ENCODE data around the gene KIF2C. TPM values are rescaled to one million over a fixed set of nuclear protein-coding genes. Genes with fewer than 3 reads are reported as not detected.
"Not testable (repeated sequence)": the region's sequence is repeated elsewhere in the genome, so short reads cannot be mapped to it uniquely, and the experiment has no call there.

KIF2C gene
- total RNA-seq, 1 experiment from 2014 or later = 85.9 TPM

DNA sequence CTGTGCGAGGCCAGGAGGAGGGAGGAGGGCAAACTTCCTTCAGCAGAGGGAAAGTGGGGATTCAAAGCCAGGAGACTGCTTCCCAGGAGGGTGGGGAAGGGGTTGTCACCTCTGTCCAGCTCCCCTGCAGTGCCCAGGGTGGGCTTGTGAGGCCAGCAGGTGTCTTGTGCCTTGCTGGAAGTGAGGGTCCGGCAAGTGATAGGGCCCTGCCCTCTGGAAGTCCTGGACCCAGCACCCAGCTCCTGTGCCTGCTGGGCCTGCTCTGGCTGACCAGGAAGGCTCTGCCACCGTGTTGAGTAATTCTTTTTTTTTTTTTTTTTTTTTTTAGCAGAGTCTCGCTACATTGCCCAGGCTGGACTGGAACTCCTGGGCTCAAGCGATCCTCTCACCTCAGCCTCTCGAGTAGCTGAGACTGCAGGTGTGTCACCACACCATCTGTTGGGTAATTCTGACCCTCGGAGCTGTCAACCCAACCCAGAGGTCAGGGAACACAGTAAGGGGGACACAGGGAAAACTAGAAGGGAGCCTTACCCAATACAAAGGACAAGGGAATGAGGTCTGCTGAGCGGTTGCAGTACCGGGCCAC lies 47.3 kb downstream of the KIF2C start:
- in situ Hi-C loops (cut with HindIII; ENCODE audit: low sequenced_read_pairs) = no loop called here
- no peak for DNase-seq (ENCODE audit: low spot score)

DNA sequence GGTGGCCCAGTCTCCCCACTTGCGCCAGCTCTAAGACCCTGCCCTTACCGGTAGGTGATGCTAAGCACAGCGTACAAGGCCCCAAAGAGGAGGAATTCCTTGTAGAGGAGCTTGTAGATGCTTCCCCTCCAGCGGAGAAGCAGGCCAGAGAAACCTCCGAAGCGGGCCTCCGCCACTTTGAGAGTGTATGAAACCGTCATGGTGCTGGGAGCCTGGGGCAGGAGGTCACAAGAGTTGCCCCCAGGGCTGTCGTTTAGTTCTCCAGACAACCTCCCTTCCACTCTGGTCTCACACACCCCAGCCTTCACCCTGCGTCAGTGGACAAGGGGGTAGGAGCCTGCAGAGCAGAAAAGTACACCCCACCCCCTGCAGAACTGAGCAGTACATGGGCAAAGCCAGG lies 47.9 kb downstream of the KIF2C start:
- no peak for DNase-seq (ENCODE audit: low spot score)
- in situ Hi-C loops (cut with HindIII; ENCODE audit: low sequenced_read_pairs) = no loop called here

DNA sequence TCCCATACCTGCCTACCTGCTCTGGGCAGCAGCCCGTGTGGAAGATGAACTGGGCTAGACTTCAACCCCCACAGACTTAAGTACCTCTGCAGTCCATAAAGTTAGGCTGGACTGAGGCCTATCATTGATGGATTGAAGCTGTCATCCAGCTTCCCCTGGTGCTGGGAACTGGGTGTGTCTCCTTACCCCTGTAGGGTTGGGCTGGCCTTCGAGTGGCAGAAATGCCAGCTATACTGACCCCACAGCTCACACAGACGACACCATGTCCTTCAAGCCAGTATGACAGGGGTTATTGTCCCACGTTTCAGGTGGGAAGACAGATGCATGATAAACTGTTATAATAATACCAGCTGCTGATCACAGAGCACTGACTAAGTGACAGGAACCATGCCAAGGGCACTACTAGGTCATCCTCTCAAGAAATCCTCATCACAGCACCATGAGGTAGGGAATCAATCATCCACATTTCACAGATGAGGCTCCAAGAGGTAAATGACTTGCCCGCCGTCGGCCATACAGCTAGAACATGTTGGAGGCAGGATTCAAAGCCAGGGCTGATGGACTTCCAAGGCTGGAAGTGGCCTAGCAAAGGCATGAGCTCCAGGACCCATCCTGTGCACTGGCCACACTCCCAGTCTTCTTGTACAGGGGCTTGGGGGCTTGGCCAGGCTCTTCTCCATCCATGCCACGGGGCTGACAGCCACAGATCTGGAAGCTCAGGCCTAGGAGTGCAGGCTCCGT lies 48.7 kb downstream of the KIF2C start, which contains the start of gene BEST4:
Gene BEST4 (minus strand): TSS at position 51 of the 741 bp plus-strand sequence. CDS start 465 bp downstream, outside the sequence.
- in situ Hi-C loops (cut with HindIII; ENCODE audit: low sequenced_read_pairs) = no loop called here
- no peak for DNase-seq (ENCODE audit: low spot score)

DNA sequence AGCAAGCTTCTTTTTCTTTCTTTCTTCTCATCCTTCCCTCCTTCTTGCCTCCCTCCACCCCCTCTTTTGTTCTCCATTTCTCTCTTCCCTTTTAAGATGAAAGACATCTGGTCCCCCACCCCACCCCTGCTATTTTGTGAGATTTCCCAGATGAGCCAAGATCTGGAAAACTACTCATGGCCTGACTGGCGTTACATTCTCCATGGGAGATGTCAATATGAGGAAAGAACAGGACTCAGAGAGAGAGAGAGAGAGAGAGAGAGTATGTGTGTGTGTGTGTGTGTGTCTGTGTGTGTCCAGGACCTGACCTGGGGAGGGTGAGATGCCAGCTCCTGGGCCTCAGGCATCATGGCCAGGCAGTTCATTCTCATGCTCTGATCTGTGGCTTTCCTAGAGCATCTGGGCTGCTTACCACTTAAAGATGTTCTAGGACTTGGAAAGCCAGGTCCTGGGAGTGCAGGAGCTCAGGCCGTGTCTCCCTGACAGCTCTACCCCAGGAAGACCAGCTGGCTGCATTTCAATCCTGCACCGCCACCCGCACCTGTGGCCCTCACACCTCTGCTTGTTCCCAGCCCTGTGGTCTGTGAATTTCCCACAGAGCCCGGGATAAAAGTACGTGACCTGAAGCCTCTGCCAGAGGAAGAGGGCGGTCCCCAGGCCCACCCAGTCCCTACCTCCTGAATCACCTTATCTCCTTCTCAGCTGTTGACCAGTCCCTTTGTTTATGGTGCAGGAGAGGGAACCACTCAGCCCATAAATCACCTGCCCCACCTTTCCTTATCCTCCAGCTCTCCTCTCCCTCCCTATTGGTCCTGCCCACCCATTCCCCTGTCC lies 51.5 kb downstream of the KIF2C start:
- in situ Hi-C loops (cut with HindIII; ENCODE audit: low sequenced_read_pairs) = no loop called here
- no peak for DNase-seq (ENCODE audit: low spot score)

DNA sequence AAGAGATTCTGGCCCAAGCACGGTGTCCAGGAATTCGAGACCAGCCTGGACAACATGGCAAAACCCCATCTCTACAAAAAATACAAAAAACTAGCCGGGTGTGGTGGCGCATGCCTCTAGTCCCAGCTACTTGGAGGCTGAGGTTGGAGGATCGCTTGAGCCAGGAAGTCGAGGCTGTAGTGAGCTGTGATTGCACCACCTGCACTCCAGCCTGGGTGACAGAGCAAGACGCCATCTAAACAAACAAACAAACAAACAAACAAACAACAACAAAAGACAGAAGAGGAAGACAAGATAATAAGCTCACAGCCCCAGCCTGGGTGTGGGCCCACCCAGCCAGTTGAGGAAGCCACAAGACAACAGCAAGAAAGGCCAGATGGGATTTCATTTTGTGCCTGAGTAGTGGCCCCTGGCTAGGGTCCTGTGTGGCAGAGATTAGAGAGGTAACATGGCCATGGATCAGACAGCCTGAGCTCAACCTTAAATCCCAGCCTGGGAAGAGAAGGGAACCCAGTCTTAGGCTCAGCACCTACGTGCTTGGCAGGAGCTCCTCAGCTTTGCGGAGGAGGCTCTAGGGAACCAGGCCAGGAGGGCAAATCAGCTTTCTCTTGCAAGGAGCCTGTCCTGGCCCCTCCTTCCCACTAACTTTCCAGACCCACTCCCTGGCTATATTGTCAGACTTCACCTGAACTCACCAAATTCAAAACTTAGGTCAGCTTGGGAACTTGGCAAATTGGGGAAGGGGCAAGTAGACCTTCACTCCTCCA lies 53.3 kb downstream of the KIF2C start:
- DNase-seq (ENCODE audit: low spot score) = no peak
- in situ Hi-C loops (cut with HindIII; ENCODE audit: low sequenced_read_pairs) = no loop called here

DNA sequence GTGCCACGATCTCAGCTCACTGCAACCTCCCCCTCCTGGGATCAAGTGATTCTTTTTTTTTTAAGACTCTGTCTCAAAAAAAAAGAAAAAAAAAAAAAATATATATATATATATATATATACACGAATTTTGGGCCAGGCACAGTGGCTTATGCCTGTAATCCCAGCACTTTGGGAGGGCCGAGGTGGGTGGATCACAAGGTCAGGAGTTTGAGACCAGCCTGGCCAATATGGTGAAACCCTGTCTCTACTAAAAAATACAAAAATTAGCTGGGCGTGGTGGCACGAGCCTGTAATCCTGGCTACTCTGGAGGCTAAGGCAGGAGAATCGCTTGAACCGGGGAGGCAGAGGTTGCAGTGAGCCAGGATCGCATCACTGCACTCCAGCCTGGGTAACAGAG lies 58.2 kb downstream of the KIF2C start:
- in situ Hi-C loops (cut with HindIII; ENCODE audit: low sequenced_read_pairs); DNase-seq (ENCODE audit: low spot score): not testable (repeated sequence)

DNA sequence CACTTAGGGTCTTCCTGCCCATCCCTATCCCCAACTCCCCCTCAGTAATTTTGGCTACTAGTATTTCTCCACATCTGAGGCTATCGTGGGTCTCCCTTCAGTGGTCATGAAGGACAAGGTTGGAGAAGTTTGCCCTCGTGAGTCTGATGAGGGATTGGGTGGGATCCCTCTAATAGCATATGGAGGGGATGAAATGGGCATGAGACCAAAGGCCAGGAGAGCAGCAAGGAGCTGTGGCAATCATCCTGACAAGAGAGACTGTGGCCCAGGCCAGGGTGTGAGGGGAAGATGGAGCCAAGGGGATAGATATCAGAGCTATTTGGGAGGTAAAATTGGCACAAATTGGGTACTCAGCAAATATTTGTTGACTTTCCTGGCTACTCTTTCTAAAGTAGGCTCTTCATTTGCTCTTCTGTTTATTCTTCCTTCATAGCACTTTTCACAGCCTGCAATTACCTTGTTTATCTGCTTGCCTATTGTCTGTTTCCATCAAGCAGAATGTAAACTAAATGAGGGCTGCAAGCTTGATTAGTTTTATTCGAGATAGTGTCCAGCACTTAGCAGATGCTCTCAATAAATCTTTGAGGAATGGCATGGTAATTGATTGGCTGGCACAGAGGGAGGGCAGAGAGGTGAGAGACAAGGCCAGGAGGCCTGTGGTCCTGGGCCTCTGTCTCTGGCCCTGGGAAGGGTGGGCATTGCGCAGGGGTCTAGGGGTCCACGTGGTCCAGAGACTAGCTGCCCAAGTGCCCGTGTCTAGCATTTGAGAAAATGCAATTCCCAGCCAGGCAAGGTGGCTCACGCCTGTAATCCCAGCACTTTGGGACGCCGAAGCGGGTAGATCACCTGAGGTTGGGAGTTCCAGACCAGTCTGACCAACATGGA lies 59.1 kb downstream of the KIF2C start:
- in situ Hi-C loops (cut with HindIII; ENCODE audit: low sequenced_read_pairs) = no loop called here
- no peak for DNase-seq (ENCODE audit: low spot score)

DNA sequence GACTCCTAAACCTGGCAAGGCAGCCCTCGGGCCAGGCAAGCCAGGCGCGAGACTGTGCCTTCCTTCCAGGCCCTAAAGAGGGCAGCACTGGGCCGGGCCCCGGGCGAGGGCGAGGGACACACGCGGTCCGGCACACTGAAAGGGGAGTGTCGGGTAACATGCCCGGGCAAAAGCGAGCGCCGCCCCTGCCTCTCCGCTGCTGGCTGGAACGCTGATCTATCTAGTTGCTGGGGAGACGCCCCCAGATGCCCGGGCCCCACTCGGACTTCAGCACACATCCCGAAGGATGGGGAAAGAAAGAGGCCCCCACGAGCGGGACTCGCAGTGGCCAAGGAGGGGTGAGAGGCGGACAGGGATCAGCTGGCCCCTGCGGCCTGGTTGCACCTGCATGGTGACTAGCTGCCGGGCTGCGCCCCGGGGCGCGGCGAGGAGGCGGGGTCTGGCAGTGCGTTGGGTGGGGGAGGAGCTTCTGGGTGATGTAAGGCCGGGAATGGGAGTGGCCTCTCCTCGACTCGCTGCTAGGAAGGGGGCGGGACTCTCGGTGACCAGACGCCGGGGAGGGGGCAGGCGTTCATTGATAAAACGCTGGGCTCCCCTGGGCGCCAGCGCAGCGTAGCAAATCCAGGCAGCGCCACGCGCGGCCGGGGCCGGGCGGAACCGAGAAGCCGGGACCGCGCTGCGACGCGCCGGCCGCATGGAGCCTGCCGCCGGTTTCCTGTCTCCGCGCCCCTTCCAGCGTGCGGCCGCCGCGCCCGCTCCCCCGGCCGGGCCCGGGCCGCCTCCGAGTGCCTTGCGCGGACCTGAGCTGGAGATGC lies 60.3 kb downstream of the KIF2C start, which contains the start of gene PLK3:
Gene PLK3 (plus strand): TSS at position 608 of the 815 bp plus-strand sequence. CDS start 87 bp downstream, at position 695.
- DNase-seq (ENCODE audit: low spot score) = peak; percentile 99
- in situ Hi-C loops (cut with HindIII; ENCODE audit: low sequenced_read_pairs) = no loop called here

DNA sequence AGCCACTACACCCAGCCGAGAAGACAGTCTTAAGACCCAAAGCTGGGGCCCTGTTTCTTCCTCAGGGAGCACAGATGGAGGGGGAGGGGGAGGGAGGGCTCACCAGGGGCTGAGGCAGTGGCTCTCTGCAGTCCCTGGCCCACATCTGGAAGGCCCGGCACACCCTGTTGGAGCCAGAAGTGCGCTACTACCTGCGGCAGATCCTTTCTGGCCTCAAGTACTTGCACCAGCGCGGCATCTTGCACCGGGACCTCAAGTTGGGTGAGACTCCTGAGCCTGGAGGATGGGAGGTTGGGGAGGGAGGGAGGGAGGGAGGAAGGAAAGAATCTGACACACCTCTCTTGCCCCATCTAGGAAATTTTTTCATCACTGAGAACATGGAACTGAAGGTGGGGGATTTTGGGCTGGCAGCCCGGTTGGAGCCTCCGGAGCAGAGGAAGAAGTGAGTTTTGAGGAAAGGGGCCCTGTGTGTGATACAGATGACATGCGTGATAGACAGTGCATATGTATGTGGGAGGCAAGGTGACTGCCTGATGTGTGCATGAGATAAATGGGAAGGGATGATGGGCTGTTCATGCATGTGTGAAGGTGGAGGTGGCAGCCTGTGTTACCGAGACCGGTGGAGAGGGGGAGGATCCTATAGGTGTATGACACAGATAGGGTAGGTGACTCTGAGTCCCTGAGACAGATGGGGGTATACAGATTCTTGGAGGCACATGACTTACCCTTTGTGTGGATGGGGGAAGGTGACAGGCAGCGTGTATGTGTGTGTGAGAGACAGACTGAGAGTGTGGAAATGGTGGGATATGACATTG lies 62.1 kb downstream of the KIF2C start:
- DNase-seq (ENCODE audit: low spot score) = no peak
- in situ Hi-C loops (cut with HindIII; ENCODE audit: low sequenced_read_pairs) = no loop called here

DNA sequence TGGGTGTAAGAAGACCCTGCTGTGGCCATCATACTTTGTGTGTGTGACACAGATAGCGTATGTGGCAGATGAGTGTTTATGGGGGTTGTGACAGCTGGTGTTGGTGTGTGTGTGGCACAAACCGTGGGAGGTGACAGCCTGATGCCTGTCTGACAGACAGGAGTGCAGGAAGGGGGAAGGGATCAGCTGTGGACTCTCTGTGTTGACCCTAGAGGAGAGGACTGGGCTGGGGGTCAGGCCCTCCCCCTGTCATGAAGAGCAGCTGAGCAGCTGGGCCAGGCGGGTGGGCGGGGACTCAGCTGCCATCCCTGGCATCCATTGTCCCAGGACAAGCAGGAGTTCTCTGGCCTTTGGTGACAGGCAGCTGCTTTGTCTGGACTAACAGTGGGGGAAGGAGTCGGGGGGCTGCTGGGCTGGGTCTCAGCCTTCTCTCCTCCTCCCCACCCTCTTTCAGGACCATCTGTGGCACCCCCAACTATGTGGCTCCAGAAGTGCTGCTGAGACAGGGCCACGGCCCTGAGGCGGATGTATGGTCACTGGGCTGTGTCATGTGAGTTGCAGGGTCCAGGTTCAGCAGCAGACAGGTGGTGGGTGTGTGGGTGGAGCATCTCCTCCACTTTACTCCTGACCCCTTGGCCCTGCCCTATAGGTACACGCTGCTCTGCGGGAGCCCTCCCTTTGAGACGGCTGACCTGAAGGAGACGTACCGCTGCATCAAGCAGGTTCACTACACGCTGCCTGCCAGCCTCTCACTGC lies 62.8 kb downstream of the KIF2C start:
- DNase-seq (ENCODE audit: low spot score) = no peak
- in situ Hi-C loops (cut with HindIII; ENCODE audit: low sequenced_read_pairs) = no loop called here

DNA sequence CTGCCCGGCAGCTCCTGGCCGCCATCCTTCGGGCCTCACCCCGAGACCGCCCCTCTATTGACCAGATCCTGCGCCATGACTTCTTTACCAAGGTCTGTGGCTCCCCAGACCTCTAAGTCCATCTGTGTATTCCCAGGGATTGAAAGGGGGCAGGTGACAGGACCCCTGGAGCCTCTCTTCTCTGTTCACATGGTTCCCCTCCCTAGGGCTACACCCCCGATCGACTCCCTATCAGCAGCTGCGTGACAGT lies 63.4 kb downstream of the KIF2C start:
- in situ Hi-C loops (cut with HindIII; ENCODE audit: low sequenced_read_pairs) = no loop called here

DNA sequence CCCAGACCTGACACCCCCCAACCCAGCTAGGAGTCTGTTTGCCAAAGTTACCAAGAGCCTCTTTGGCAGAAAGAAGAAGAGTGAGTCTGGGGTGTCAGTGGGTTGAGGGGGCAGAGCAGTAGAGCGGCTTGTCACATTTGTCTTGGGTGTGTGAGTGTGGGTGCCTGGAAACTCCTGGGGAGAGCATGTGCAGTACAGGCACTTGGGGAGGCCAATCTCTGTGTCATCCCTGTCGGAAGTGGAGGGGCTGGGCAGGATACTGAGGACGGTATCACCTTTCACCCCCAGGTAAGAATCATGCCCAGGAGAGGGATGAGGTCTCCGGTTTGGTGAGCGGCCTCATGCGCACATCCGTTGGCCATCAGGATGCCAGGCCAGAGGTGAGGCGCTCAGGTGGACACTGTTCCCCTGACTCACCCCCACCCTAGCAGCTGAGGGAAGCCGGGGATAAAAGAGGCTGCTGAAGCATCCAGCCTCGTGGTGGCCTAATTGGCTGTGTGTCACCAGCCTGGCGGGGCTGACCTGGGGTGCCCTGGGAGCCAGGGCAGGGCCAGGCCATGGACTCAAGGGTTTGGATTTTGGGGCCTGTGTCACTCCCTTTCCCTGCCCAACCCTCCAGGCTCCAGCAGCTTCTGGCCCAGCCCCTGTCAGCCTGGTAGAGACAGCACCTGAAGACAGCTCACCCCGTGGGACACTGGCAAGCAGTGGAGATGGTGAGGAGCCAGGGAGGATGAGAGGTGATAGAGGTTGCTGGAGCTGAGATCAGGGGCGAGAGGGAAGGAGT lies 63.9 kb downstream of the KIF2C start:
- no peak for DNase-seq (ENCODE audit: low spot score)
- in situ Hi-C loops (cut with HindIII; ENCODE audit: low sequenced_read_pairs) = no loop called here

More for the DNA sequence above, 63.4 kb downstream of the KIF2C start:
- DNase-seq (ENCODE audit: low spot score) = no peak

DNA sequence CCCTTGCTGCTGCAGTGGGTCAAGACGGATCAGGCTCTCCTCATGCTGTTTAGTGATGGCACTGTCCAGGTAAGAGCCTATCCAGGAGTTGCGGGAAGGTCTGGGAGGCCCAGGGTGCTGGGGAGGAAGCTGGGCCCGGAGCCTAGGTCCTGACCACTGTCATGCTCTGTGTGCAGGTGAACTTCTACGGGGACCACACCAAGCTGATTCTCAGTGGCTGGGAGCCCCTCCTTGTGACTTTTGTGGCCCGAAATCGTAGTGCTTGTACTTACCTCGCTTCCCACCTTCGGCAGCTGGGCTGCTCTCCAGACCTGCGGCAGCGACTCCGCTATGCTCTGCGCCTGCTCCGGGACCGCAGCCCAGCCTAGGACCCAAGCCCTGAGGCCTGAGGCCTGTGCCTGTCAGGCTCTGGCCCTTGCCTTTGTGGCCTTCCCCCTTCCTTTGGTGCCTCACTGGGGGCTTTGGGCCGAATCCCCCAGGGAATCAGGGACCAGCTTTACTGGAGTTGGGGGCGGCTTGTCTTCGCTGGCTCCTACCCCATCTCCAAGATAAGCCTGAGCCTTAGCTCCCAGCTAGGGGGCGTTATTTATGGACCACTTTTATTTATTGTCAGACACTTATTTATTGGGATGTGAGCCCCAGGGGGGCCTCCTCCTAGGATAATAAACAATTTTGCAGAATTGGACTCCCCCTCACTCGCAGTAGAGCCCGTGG lies 65.8 kb downstream of the KIF2C start:
- no peak for DNase-seq (ENCODE audit: low spot score)
- in situ Hi-C loops (cut with HindIII; ENCODE audit: low sequenced_read_pairs) = no loop called here

DNA sequence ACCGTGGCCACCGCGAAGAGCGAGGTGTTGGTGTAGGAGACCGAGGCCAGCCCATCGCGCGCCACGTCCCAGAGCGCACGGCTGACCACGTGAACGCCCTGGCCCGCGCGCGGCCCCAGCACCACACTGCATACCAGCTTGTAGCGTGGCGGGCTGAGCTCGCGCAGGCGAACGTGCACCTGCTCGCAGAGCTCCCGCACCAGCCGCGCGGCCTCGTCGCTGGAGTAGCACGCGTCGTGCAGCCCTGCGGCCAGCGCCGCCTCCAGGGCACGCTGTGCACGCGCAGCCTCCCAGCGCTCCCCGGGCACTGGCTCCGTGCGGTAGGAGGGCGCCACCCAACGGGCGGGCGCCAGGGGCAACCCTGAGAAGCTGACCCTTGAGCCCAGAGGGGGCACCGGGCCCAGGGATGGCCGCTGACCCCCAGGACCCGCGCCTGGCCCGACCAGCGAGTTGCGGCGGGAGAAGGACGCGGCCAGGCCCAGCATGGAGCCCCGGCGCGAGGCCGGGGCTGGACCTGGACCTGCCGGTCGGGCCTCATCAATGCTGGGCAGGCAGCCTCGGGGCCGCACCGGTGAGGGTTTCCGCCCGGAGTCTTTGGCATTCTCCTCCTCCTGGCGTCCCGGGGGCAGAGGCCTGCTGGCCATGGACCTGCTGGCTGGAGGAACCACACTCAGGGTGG lies 66.5 kb downstream of the KIF2C start:
- in situ Hi-C loops (cut with HindIII; ENCODE audit: low sequenced_read_pairs) = no loop called here
- no peak for DNase-seq (ENCODE audit: low spot score)
